ENCODE results near the gene RBFA.

GRCh38 chr18:79989195-79989497, 45.1 kb upstream of the RBFA start:
- TF ChIP-seq CTCF (conservative IDR thresholded peaks at IDR 0.05) (no peak), EZH2 (IDR thresholded peaks at IDR 0.05; ENCODE audit: low read depth) (no peak)
